ENCODE measurements around the gene IL10RB.

DNA sequence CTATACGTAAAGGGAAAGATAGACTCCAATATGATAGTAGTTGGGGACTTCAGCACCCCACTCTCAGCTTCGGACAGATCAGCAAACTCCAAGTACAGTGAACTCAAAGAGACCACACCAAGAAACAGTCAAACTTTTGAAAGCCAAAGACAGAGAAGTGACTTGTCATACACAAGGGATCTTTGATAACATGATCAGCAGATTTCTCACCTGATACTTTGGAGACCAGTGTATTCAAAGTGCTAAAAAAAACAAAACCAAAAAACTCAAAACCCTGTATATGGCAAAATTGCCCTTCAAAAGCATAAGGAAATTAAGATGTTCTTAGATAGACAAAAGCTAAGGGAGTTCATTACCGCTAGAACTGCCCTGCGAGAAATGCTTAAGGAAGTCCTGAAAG, 68.0 kb downstream of the IL10RB start:
- TF ChIP-seq, protein P1, sequence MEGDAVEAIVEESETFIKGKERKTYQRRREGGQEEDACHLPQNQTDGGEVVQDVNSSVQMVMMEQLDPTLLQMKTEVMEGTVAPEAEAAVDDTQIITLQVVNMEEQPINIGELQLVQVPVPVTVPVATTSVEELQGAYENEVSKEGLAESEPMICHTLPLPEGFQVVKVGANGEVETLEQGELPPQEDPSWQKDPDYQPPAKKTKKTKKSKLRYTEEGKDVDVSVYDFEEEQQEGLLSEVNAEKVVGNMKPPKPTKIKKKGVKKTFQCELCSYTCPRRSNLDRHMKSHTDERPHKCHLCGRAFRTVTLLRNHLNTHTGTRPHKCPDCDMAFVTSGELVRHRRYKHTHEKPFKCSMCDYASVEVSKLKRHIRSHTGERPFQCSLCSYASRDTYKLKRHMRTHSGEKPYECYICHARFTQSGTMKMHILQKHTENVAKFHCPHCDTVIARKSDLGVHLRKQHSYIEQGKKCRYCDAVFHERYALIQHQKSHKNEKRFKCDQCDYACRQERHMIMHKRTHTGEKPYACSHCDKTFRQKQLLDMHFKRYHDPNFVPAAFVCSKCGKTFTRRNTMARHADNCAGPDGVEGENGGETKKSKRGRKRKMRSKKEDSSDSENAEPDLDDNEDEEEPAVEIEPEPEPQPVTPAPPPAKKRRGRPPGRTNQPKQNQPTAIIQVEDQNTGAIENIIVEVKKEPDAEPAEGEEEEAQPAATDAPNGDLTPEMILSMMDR (IDR thresholded peaks at IDR 0.05; ENCODE audit: borderline replicate concordance, extremely low read depth, low read length, poor library complexity, severe bottlenecking): no peak
- TF ChIP-seq EZH2 (IDR thresholded peaks at IDR 0.05; ENCODE audit: borderline replicate concordance, low read depth, low read length, severe bottlenecking): no peak

Data from DND-41 (cell line).